ENCODE data around the gene ABCG4.
A peak's percentile ranks its signal among the peaks of the same experiment; 100 is the strongest.
"Not testable (repeated sequence)": the region's sequence is repeated elsewhere in the genome, so short reads cannot be mapped to it uniquely, and the experiment has no call there.

The ABCG4 gene

DNA sequence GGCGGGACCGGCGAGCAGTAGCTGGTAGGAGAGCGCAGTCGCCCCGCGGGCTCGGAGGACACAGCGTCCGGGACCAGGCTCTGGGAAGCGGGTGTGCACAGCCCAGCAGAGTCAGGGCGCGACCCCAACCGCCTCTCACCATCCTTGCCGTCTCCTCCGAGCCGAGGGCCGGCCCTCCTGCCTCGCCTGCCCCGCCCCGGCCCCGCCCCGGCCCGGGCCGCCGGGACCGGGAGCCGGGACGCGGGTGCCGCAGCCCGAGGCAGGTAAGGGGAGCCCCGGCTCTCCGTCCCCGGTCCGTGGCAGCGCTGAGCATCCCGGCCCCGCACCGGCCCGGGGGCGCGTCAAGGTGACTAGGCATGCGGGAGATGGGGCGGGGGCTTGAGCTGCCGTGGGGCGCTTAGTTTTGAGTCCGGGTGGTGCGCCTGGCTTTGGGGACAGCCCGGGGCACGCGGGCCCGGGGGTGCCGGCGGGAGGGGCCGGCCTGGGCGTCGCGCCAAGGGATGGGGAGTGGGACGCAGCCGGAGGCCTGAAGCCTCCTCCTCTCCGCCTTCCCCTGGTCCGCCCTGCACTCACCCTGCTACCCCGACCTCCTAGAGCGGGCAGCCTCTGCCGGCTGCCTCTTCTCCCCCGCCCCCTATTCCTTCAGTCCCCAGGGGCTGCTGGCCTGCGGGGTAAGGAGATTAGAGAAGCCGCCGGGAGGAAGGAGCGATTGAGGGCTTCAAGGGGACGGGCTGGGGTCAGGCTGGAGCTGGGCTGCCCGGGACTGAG is at the start of gene ABCG4:
Gene ABCG4 (plus strand): TSS at position 35 of the 768 bp plus-strand sequence. CDS start 914 bp downstream, outside the sequence.
- no peak for DNase-seq

DNA sequence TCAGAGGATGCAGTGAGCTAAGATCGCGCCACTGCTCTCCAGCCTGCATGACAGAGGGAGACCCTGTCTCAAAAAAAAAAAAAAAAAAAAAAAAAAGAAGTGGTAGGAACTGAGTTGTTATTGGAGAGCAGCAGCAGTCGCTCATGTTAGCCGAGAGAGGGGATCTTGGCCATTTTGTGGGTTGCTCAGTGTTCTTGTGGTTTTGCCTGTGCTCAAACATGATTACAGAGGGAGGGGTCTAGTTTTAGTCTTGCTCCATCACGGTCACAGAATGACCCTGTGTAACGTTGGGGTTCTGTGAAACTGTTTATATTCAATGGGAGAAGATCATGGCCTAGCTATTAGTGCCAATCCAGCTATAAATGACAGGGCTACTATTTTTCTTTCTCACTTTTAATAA is 49.1 kb upstream of the ABCG4 start:
- peak; percentile 76 for DNase-seq

DNA sequence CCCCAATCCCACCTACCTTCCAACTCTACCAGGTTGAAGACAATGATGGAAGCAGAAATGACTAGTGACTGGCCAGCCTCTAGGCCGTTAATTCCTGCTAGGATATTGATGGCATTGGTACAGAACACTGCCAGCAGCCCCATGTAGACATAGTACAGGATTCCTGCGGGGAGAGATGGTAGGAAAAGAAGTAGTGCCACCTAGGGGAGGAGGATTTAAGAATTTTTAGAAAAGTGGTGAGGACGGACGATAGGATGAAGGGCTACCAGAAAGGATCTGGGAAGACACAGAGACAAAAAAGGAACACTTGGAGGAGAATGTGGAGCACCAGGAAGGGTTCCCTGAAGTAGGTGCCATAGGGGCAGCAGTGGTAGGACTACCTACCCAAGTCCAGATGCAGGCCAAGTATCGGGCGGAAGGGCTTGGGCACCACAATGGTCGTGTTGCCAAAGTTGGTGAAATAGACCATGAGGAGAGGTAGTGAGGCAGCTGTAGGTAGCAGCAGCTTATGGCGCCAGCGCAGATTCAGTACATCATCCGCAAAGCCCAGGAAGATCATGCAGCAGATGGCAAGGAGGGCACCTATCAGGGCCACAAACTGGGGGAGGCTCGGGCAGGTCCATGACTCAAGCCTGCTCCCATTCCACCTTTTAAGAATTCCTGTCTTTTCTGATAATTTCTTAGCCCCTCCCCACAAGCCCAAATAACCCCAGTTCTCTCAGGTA is 48.4 kb upstream of the ABCG4 start:
- DNase-seq, result peak; percentile 70

DNA sequence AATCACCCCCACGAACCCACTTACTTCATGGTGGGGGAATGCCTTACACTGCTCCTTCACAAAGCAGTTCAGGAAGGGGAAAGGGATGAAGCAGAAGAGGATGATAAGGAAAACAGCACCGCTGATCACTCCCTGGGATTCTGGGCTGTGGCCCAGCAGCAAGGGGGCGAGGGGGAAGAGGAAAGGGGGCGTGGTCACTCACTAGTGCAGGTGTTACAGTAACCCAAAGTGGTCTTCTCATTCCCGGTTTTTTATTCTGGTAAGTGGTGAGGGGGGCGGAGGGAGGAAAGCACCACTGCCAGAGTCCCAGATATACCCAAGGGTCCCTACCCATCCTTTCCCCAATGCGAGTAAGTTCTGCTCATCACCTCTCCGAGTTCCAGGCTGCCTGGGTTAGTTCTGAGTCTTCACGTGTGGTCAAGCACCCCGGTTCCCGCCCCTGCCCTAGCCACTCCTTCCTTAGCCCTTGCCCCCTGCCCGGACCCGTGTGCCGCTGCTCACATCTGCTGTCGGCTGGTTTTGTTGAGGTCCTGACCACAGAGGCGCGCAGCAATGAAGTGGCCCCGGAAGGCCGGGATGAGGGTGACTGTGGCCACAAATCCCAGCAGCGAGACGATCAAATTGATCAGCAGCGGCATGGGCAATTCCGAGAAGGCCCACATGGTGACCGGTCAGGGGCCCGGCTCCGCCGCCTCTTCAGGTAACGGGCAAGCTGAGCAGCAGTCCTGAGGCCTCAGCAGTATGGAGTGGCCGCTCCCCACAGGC is 47.7 kb upstream of the ABCG4 start:
- peak; percentile 29 for DNase-seq

DNA sequence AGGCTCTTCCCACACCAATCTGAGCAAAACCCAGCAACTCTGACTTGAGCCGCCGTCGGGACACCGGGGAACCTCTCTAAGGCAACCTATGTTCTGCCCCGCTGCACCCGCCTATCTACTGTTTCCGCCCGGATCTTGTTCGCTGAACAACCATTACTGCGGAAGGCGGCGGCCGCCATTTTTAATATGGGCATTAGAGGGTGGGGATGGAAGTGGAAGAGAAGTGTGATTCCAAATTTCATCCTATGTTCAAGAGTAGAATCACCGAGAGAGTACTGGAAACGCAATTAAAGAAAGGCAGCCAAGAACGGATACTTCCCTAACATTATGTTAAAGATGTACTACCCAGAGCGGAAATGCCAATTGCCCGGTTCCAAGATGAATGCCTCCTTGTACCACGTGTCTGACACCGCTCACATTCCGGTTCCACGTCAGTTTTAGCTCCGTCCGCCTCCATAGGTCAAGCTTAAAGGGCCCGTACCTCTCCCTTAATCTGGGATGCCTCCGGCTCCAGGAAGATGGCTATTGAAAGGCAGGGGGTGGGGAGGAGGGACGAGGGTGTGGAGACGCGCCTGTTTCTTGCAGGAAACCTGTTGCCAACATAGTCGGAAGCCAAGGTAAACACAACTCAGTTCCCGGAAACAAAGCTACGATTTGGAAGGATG is 47.0 kb upstream of the ABCG4 start, which contains the start of gene DPAGT1:
Gene DPAGT1 (minus strand): TSS at position 95 of the 665 bp plus-strand sequence. CDS start 198 bp downstream, outside the sequence.
- peak; percentile 96 for DNase-seq

DNA sequence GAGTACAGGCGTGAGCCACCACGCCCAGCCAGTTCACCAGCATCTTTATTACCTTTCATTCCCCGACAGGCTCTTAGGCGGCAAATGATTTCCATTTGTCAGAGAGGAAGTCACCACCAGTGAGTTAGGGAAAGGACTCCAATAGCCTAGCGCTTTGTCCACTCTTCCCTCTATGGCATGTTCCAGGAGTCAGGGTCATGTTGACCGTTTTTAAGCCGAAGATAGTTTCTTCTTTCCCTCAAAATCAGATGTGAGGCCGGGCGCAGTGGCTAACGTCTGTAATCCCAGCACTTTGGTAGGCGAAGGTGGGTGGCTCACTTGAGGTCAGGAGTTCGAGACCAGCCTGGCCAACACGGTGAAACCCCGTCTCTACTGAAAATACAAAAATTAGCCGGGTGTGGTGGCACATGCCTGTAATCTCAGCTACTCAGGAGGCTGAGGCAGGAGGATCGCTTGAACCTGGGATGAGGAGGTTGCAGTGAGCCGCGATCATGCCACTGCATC is 45.6 kb upstream of the ABCG4 start:
- DNase-seq, result not testable (repeated sequence)

DNA sequence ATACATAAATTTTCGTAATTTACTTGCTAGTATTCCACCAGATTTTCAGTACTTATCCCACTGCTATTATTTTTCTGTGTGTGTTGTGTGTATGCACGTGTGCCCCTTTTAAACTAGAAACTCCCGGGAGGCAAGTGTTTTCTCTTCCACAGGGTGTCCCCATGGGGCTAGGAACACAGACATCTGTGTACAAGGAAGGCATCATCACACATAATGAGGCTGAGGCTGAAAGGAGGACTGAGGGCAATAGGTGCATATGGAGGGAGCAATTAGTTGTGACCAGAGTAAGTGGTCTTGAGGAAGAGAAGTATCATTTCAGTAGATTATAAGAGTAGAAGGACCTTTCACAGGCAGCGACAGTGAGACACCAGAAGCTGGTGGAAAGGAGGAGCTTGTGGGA is 45.1 kb upstream of the ABCG4 start:
- DNase-seq, result peak; percentile 59

DNA sequence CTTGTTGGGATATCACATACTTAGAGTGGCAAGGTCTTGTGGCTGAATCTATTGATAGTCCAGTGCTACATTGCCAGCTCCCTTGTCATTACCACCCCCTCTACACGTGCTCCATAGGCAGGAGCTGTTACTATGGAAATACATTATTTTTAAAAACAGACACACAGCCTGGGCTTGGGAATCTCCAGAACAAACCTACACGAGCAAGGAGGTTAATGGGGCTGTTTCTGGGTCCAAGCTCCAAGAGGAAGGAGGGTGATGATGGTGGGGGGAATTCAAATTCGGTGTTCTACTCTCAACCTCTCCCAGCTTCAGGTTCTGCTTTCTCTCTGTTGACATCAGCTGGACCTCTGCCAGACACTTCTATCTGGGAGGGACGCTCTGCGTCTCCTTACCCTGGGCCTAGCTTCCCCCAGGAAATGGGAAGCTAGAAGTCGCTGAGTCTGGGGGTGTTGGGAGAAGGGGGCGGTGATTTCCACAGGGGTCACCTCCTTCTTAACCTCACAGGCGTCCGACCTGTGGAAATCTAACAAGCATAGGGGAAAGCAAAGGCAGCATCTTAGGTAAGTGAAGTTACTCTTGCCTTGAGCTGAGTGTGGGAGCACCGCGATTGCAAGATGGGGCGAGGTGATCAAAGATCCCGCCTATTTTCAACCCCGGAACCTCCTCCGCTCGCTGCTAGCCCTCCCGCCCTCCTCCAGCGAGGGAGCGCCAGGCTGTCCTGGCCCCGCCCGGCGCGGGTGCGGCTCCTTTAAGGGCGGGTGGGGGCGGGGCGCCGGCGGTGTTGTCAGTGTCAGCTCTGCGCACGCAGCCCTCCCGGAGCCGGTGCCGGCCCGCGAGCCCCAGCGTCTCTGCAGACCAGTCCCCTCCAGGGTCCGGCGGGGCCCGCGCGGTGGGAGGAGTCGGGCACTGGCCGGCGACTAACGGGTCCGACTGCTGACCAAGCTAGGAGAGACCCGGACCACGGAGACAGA is 42.0 kb upstream of the ABCG4 start, which contains the start of gene C2CD2L:
Gene C2CD2L (plus strand): TSS at position 781 of the 974 bp plus-strand sequence. CDS start 398 bp downstream, outside the sequence.
- peak; percentile 96 for DNase-seq

DNA sequence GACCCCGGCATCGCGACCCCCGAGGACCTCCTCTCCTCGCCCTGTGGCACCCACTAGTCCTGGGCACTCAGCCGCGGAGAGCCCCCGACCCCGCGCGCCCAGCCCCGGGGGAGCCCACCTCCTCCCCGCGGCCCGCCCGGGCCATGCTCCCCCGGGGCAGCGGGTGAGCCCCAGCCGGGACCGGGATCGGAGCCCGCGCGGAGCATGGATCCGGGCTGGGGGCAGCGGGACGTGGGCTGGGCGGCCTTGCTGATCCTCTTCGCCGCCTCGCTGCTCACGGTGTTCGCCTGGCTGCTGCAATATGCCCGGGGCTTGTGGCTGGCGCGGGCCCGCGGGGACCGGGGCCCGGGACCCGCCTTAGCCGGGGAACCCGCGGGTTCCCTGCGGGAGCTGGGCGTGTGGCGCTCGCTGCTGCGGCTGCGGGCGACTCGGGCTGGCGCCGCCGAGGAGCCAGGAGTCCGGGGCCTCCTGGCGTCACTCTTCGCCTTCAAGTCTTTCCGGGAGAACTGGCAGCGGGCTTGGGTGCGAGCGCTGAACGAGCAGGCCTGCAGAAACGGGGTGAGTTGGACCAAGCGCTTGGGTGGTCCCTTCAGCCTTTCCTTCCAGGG is 41.2 kb upstream of the ABCG4 start:
- no peak for DNase-seq

DNA sequence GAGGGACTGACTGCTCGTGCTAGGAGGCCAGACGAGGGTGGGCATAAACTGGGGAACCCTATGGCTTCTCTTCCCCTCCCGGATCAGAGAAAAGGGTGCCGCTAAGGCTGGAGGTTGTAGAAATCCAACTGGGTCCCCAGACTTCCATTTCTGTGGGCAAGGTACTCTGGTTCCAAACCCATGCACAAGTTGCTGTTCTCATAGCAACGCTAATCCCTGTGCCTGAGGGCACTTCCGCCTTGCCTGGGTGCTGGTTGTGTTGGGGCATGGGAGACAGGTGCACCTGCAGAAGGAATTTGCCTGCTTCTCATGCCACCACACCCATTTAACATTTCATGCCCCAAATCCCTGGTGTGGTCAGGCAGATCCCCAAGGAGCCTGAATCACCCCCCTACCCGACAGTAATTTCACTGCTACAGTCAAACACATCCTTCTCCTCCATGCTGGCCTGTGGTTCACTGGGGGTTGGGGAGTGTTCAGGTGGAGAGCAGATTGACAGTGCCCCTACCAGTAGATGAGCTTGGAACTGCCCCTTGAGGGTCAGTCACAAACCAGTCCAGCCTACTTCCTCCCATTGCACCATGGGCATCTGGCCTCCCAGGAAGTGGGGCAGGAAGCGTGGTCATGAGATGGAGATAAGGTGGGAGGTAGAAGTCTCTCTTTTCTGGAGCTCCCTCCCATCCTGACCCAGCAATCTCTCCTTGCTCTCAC is 40.6 kb upstream of the ABCG4 start:
- DNase-seq, result peak; percentile 71

DNA sequence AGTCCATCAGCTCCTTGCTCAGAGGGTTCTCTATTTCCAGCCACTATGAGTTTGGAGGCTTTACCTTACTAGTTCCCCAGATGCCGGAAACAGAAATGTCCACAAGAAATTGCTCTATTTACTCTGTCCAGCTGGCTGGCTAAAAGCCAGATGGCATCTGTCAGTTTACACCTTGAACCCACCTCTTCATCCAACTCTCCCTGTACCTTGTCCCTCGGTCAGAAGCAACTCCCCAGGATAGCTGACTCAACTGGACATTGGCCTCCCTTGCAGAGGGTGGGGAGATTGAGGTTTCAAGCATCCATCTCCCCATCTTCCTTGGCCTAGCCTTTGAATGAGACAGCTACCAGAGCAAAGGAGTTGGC is 40.0 kb upstream of the ABCG4 start:
- DNase-seq, result no peak

DNA sequence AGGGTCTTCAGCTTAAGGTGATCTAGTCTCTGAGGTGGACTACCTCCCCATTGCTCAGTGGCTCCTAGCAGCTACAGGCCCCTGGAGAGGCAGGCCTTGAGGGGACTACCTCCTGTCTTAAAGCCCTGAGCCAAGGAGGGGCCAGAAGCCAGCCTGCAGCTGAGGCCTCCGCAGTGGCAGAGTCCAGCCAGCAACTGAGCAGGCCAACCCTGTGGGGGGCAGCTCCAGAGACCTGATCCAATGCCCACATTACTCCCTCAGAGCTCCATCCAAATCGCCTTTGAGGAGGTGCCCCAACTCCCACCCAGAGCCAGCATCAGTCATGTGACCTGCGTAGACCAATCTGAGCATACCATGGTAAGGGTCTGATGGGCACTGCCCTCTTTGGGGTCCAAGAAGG is 39.0 kb upstream of the ABCG4 start:
- no peak for DNase-seq

DNA sequence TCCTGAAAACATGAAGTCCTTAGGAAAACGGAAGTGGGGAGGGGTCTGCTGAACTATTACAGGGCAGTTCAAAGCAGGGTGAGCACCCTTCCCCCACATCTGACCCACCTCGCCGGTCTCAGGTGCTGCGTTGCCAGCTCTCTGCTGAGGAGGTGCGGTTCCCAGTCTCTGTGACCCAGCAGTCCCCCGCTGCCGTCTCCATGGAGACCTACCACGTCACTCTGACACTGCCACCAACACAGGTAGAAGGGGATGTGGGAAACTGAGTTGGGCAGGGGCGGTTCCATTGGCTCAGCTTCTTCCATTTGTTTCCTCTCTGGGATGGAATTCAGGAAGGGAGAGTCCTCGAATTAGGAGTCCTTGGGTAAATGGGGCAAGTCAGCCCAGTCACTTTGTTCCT is 38.4 kb upstream of the ABCG4 start:
- DNase-seq, result no peak

DNA sequence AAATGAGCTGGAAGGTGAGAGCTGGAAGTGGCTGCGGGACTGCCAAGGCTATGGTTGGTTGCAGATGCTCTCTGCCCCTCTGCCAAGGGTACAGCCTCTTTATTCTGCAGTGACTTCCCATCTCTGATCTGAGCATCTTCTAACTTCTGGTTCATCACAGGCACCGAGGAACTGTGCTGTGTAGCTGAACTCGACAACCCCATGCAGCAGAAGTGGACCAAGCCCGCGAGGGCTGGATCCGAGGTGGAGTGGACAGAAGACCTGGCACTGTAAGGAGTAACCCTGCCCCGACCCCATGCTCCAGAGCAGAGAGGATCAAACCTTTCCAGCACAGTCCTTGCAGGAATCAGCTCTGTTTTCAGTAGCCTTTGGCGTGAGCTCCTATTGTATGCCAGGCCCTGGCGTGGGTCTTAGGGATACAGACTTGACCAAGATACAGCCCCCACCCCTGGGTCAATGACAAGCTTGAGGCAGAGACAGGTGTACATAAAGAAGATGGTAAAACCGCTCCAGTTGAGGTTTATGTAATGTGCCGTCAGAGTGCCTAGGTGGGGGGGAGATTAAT is 37.4 kb upstream of the ABCG4 start:
- DNase-seq, result no peak

DNA sequence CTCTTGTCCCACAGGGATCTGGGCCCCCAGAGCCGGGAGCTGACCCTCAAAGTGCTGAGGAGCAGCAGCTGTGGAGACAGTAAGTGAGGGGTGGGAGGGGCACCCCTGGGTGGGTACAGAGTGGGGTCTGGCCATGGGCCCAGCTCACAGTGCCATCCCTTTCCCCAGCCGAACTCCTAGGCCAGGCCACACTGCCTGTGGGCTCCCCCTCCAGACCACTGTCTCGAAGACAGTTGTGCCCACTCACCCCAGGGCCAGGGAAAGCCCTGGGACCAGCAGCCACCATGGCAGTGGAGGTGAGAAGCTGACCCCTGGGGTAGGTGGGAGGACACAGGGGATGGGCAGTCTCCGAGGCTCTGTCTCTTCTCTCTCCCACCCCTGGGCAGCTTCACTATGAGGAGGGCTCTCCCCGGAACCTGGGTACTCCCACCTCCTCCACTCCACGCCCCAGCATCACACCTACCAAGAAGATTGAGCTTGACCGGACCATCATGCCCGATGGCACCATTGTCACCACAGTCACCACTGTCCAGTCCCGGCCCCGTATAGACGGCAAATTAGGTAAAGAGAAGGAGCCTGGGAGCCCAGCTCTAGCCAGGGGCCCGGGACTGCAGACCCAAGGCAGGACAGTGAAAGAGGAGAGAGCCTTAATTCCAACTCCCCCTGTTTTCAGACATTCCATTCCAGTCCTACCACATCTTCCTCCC is 36.4 kb upstream of the ABCG4 start:
- no peak for DNase-seq

DNA sequence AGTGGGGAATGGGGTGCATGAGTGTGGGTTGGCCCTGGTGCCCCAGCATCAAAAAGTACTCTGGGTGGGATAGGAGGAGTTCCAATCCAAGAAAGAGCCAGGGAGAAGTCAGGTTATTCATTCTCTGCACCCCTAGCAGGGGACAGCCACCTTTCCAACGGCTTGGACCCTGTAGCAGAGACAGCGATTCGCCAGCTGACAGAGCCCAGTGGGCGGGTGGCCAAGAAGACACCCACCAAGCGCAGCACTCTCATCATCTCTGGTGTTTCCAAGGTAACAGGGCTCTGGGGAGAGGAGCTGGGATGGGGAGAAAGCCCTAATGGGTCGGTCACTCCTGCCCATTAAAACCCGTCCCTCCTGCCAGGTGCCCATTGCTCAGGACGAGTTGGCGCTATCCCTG is 35.1 kb upstream of the ABCG4 start:
- no peak for DNase-seq

DNA sequence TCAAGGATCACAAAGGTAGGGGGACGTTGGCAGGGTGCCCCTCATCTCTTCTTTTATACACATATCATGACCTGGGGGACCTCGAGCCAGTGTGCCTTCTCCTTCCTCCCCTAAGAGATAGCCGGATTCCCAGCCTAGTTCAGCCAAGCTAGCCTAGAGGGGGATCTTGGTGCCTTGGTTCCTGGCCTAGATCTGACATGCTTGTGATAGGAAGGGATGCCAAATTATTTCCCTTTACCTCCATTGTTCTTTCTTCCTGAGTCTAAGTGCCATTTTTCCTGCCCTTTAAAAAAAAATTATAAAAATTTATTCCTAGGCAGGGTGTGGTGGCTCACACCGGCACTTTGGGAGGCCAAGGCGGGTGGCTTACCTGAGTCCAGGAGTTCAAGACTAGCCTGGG is 34.5 kb upstream of the ABCG4 start:
- no peak for DNase-seq

DNA sequence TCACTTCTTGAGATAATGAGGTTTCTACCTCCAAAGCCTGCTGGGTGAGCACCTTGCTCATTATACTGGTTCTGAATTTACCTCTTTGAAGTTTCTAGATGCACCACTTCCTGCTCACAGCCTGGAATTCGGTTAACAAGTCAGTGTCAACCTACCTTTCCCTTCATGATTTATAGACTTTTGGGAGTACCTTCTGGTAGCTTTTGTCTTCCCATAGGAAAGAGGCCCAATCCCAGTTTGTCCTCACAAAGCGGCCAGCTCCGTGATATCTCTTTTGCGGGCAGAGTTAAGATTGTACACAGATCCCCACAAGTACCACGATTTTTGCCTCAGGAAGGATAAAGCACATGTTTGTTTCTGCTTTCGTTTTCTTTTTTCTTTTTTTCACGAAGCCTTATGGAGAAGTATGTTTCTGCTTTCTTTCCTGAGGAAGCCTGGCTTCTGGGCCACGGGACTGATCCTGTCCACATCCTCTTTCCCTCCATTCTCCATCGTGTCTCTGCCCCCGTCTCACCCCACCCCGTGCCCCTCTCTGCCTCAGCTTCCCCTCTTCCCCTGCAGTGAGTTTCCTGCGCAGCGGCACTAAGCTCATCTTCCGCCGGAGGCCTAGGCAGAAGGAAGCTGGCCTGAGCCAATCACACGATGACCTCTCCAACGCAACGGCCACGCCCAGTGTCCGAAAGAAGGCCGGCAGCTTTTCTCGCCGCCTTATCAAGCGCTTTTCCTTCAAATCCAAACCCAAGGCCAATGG is 33.2 kb upstream of the ABCG4 start:
- DNase-seq, result no peak

DNA sequence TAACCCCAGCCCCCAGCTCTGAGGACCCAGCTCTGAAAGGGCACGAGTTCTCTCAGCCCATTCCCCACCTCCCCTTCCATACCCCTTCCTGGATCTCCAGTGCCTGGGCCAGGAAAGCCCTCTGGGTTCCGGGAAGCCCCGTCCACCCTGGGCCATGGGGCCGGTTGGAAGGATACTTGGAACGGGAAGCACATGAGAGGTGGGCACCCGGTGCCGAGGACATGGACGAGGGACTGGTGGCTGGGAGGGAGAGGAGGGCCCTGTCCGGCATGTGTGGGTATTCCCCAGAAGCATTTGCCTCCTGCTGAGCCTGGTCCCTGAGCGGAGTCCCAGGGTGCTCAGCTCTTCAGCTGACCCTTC is 32.6 kb upstream of the ABCG4 start:
- DNase-seq, result no peak
